DOHH2 (cell line): Measurements from ENCODE around the gene C1QBP.
A peak's percentile ranks its signal among the peaks of the same experiment; 100 is the strongest.

Experiments
- H3F3A ChIP-seq: fragments of 200-600 bp; sonication (generic), shearing (Covaris generic); 2 replicates; pipeline ENCODE4 v1.6.0; 2016; ENCODE audit warnings: antibody characterized with exemption, mild to moderate bottlenecking; ENCODE audit not compliant: control insufficient read depth, insufficient read depth
- H3K27ac ChIP-seq: fragments of 200-600 bp; sonication (generic); 2 replicates; pipeline ENCODE4 v1.5.1; 2014; ENCODE audit warnings: low read depth, mild to moderate bottlenecking, low read length, moderate library complexity
- H3K27me3 ChIP-seq: fragments of 200-600 bp; sonication (generic); 2 replicates; pipeline ENCODE4 v1.6.1; 2014; ENCODE audit warnings: mild to moderate bottlenecking, low read length, mixed read lengths; ENCODE audit not compliant: control insufficient read depth
- H3K36me3 ChIP-seq: fragments of 200-600 bp; sonication (generic); 2 replicates; pipeline ENCODE4 v1.6.1; 2014; ENCODE audit warnings: mild to moderate bottlenecking, low read length, moderate library complexity, mixed read lengths; ENCODE audit not compliant: control insufficient read depth
- H3K4me1 ChIP-seq: fragments of 200-600 bp; sonication (generic); 2 replicates; pipeline ENCODE4 v1.6.1; 2014; ENCODE audit warnings: mild to moderate bottlenecking, low read length, mixed read lengths; ENCODE audit not compliant: control insufficient read depth
- H3K4me2 ChIP-seq: fragments of 200-600 bp; sonication (generic); 2 replicates; pipeline ENCODE4 v1.6.0; 2014; ENCODE audit warnings: mild to moderate bottlenecking, low read length, moderate library complexity
- H3K4me3 ChIP-seq: fragments of 200-600 bp; sonication (generic); 2 replicates; pipeline ENCODE4 v1.5.1; 2014; ENCODE audit warnings: mild to moderate bottlenecking, low read length, mixed read lengths
- H3K79me2 ChIP-seq: fragments of 200-600 bp; sonication (generic); 2 replicates; pipeline ENCODE4 v1.6.1; 2014; ENCODE audit warnings: mild to moderate bottlenecking, low read length, mixed read lengths; ENCODE audit not compliant: control insufficient read depth
- H3K9me2 ChIP-seq: fragments of 200-600 bp; sonication (generic); replicated peaks from 2 replicates; pipeline ENCODE4 v1.6.1; 2014; ENCODE audit warnings: mild to moderate bottlenecking, low read length, mixed read lengths; ENCODE audit not compliant: control insufficient read depth
- H3K9me3 ChIP-seq: fragments of 200-600 bp; sonication (generic); 2 replicates; pipeline ENCODE4 v1.6.1; 2014; ENCODE audit warnings: antibody characterized with exemption, low read length, mixed read lengths; ENCODE audit not compliant: control insufficient read depth, insufficient read depth
- H4K20me1 ChIP-seq: fragments of 200-600 bp; sonication (generic); 2 replicates; pipeline ENCODE4 v1.6.0; 2014; ENCODE audit warnings: low read depth, mild to moderate bottlenecking, antibody characterized with exemption, low read length, moderate library complexity; ENCODE audit not compliant: control insufficient read depth, insufficient read depth
- EZH2phosphoT487 ChIP-seq: fragments of 200-600 bp; sonication (generic); IDR thresholded peaks from 2 replicates; pipeline ENCODE4 v1.6.1; 2017; ENCODE audit warnings: borderline replicate concordance, mild to moderate bottlenecking, antibody characterized with exemption, low read length, moderate library complexity, mixed read lengths
- TF ChIP-seq, protein P1 (sequence below): fragments of 200-600 bp; sonication (generic); IDR thresholded peaks from one replicate; pipeline ENCODE4 v1.5.1; 2014; ENCODE audit warnings: antibody characterized with exemption, mild to moderate bottlenecking, low read depth, low read length; ENCODE audit not compliant: poor library complexity, severe bottlenecking

C1QBP gene

GRCh38 chr17:5425826-5426225 lies 13.1 kb downstream of the C1QBP start:
- Histone ChIP-seq H4K20me1 (peaks cover 8% of the 10 kb centered on the region), H3K4me3 (no peak overlapping the region), H3K9me3 (no peaks in the 10 kb centered on the region), H3K9me2 (no peaks in the 10 kb centered on the region), H3K27me3 (no peaks in the 10 kb centered on the region), H3K4me2 (no peak overlapping the region), H3K79me2 (peaks cover 44% of the 10 kb centered on the region), H3F3A (peaks cover 15% of the 10 kb centered on the region; the same call in 1 of the 2 replicates), H3K36me3 (peaks cover 93% of the 10 kb centered on the region), H3K4me1 (peaks cover 26% of the 10 kb centered on the region), H3K27ac (no peak overlapping the region)
- TF ChIP-seq, protein P1, sequence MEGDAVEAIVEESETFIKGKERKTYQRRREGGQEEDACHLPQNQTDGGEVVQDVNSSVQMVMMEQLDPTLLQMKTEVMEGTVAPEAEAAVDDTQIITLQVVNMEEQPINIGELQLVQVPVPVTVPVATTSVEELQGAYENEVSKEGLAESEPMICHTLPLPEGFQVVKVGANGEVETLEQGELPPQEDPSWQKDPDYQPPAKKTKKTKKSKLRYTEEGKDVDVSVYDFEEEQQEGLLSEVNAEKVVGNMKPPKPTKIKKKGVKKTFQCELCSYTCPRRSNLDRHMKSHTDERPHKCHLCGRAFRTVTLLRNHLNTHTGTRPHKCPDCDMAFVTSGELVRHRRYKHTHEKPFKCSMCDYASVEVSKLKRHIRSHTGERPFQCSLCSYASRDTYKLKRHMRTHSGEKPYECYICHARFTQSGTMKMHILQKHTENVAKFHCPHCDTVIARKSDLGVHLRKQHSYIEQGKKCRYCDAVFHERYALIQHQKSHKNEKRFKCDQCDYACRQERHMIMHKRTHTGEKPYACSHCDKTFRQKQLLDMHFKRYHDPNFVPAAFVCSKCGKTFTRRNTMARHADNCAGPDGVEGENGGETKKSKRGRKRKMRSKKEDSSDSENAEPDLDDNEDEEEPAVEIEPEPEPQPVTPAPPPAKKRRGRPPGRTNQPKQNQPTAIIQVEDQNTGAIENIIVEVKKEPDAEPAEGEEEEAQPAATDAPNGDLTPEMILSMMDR, result no peak
- TF ChIP-seq EZH2phosphoT487, result no peak

DNA sequence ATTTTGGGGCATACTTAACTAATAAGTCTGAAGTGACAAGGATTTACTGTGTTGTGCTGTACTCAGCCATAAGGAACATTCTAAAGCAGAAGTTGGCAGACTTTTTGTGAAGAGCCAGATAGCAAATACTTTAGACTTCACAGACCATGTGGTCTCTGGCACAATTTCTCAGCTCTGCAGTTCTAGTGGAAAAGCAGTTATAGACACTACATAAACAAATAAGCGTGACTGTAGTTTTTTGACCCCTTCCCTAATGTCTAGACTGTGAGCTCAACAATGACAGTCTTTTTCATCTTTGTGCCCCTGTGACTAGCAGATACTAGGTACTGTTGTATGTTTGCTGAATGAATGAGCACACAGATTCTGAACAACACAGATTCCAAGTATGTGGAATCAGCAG lies 14.0 kb downstream of the C1QBP start:
- H3K27me3 ChIP-seq, result no peaks in the 10 kb centered on the region
- no peaks in the 10 kb centered on the region for H3K9me3 ChIP-seq
- no peaks in the 10 kb centered on the region for H3K9me2 ChIP-seq
- H4K20me1 ChIP-seq, result peaks cover 8% of the 10 kb centered on the region
- H3K27ac ChIP-seq, result no peak overlapping the region
- peaks cover 10% of the 10 kb centered on the region; the same call in 1 of the 2 replicates for H3F3A ChIP-seq
- H3K4me1 ChIP-seq, result peaks cover 27% of the 10 kb centered on the region
- H3K4me3 ChIP-seq, result no peak overlapping the region
- peaks cover 54% of the 10 kb centered on the region for H3K79me2 ChIP-seq
- TF ChIP-seq EZH2phosphoT487, result no peak
- TF ChIP-seq, protein P1, result no peak
- H3K36me3 ChIP-seq, result peaks cover 93% of the 10 kb centered on the region
- no peak overlapping the region for H3K4me2 ChIP-seq

DNA sequence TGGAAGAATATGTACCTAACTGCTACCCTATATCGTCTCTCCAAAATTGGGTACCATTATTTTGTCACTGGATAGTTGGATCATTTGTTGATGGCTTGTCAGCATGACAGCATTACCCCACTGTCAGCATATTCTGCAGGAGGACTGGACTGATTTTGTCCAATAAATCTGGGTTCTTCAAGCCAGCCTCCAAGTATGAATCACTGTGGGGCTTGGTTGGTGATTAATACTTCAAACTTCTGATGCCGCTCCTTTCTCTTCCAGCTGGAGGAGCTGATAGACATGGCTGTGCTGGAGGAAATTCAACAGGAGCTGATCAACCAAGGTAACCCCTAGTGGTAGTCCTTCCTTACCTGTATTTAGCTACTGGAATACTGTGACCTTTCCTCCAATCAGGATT lies 16.4 kb downstream of the C1QBP start:
- H3K36me3 ChIP-seq, result peaks cover 84% of the 10 kb centered on the region
- H4K20me1 ChIP-seq, result peaks cover 14% of the 10 kb centered on the region
- no peaks in the 10 kb centered on the region for H3K27me3 ChIP-seq
- peaks cover 72% of the 10 kb centered on the region for H3K79me2 ChIP-seq
- no peaks in the 10 kb centered on the region for H3K9me2 ChIP-seq
- H3K4me3 ChIP-seq, result no peak overlapping the region
- H3K27ac ChIP-seq, result no peak overlapping the region
- peak overlapping the region; percentile 90 for H3K4me2 ChIP-seq
- no peaks in the 10 kb centered on the region for H3K9me3 ChIP-seq
- peaks cover 26% of the 10 kb centered on the region for H3K4me1 ChIP-seq
- TF ChIP-seq, protein P1, result no peak
- TF ChIP-seq EZH2phosphoT487, result no peak
- H3F3A ChIP-seq, result peaks cover 5% of the 10 kb centered on the region
